GM18502 (cell line): ENCODE data around the gene TTLL6.
"Not testable (repeated sequence)": the region's sequence is repeated elsewhere in the genome, so short reads cannot be mapped to it uniquely, and the experiment has no call there.

Source experiments
- ATAC-seq: cut with Tn5 transposase; IDR thresholded peaks from one replicate; pipeline ENCODE4 v1.9.1; 2021; ENCODE audit warnings: mild to moderate bottlenecking; ENCODE audit not compliant: unreplicated experiment, poor library complexity

TTLL6 gene

DNA sequence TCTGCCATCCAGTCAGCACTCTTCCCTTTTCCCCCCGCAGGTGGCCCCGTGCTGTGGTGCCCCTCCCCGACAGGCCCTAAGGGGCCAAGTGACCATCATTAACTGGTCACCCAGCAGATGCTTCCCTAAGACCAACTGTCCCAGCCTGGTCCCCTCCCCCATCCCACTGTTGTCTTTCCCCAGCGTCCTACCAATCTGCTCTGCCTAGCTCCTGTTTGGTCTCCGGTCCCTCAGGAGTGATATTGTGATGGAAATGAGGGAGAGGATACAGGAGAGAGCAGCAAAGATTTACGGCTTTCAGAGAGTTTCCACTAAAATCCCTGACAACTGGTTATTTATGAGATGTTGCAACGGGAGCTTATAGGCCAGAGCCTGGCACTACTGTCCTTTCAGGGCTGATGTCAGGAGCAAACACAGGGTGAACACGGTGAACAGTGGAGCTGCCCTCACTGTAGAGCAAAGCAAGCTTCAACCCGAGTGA is 1.4 kb upstream of the TTLL6 start:
- ATAC-seq = no peak

DNA sequence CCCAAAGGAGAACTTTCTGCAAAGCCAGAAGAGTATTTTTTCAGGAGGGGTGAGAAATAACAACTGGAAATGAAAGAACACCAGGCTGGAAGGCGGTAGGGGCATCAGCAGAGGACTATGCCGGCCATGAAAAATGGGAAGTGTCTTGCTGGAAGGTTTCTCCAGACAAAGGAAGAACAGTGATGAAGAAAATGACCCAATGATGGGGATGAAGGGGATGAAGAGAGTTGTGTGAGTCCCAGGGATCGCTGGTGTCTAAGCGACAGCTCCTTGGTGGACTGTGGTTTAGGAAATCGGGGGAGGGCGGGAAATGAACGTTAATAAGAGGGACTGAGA is 623 bp downstream of the TTLL6 start:
- no peak for ATAC-seq

- ATAC-seq = no peak
Measured at GRCh38 chr17:48815311-48815710, 1.7 kb downstream of the TTLL6 start.

DNA sequence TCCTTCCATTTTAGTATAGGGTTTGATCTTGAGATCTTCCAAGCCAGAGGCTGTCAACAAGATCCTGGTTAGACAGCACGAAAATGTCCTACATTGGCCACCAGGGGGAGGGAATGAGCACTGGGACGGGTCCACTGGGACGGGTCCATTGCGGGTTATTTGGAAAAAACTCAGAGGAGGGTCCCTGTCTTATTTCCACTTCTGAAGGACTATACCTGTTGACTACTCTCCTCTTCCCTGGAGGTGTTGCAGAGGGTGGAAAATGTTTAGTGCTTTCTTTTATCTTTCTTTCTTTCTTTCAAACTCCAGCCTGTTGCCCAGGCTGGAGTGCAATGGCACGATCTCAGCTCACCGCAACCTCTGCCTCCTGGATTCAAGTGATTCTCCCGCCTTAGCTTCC is 2.5 kb downstream of the TTLL6 start:
- no peak for ATAC-seq

GRCh38 chr17:48812001-48812400 is 5.0 kb downstream of the TTLL6 start:
- no peak for ATAC-seq

- no peak for ATAC-seq
Measured at GRCh38 chr17:48809182-48809581, 7.8 kb downstream of the TTLL6 start.

- ATAC-seq = no peak
Measured at GRCh38 chr17:48804936-48805411, 12.1 kb downstream of the TTLL6 start.

GRCh38 chr17:48800626-48801217 is 16.3 kb downstream of the TTLL6 start:
- no peak for ATAC-seq

GRCh38 chr17:48799069-48799723 is 17.8 kb downstream of the TTLL6 start:
- ATAC-seq = no peak

GRCh38 chr17:48796163-48796522 is 20.9 kb downstream of the TTLL6 start:
- ATAC-seq = not testable (repeated sequence)

DNA sequence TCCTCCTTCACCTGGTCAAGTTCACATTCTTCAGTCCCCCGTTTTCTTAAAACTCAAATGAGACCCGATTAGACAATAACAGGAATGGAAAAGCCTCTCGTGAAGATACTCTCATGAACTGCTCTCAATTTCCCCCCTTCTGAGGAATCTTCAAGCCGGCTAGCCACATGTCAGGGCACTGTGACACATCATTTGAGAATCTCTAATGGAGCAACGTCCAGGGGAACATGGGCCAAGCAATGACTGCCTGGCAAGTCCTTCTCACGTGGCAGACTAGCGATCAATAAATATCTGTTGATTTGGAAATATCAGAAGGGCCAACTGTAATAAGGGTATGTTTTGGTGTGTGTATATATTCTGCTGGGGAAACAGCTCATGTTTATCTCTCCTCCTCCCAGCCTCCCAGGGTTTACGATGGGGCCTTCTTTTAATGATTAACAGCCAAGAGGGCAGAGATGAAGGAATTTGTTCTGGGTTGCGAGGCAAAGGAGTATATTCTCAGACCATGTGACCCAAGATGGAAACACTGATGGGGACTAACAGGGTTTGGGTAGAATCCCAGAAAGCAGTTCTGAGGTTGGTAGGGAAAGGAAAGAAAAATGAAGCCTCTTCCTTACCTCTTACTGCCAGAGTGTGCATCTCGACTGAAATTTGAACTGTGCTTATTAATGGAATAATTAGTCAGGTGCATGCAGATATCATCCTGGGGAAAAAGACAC is 21.4 kb downstream of the TTLL6 start:
- no peak for ATAC-seq

DNA sequence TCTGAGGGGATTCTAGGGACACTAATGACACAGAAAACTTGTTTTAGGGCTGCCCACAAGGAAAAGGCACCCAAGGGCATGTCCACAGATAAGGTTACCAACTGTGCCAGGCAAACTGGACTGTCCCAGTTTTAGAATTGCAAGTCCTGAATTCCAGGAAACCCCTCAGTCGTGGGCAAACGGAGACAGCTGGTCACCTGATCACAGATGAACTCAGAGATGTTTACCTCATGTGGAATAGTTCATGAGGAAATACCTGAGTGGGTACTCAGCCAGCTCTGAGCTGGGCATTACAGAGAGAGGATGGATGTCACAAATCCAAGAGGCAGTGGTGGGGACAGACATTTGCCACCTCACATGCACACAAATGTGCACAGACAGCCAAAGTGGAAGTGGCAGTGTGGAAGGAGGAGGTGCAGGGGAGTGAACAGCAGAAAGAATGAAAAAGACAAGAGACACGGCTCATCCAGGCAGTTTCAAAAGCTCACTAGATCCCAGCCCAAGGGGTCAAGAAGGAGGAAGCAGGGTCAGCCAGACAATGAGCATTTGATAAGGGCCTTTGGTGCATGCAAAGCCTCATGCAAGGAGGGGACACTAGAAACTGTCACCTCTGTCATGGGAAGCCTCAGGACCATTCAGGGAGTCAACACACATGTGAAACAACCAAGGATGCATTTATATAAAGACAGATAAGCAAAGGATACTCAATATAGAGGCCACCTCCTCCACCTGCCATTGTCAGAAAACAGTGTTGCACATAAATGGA is 24.8 kb downstream of the TTLL6 start:
- ATAC-seq = no peak

DNA sequence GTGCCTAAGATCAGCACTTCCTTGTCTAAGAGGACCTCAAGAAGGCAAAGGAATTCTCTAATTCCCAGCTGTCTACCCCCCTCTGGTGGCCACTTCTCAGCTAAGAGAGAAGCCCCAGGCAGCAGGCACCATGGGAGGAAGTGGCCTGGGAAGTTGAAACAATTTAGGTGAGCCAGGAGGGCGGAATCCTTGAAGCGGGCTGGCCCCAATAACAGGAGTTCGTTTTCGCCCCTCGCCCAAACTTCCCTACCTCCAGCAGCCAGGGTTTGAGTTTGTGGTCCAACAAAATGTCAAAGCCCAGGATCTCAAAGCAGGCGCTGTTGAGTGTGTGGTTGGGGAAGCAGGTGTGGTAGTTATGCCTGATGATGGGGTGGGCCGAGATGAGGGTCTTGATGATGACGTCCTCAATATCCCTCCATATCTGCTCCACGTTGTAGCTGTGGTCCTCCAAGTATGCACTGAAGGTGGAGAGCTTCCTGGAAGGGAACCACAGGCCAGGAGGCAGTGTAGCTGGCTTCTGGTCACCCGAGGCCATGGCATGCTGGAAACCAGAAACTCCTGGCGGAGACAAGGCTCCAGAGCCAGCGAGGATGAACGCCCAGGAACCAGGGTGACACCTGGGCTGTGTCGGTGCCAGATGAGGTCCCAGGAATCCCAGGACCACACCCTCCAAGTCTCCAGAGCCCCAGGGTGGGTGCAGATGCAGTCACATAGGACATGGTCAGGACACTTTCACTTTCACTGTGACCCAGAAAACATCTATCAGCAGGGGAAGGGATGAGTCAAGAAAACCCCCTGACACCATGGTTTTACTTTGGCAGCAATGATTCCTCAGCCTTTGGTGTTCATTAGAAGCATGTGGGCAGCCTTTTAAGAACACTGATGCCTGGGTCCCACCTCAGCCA is 25.6 kb downstream of the TTLL6 start:
- ATAC-seq = no peak

DNA sequence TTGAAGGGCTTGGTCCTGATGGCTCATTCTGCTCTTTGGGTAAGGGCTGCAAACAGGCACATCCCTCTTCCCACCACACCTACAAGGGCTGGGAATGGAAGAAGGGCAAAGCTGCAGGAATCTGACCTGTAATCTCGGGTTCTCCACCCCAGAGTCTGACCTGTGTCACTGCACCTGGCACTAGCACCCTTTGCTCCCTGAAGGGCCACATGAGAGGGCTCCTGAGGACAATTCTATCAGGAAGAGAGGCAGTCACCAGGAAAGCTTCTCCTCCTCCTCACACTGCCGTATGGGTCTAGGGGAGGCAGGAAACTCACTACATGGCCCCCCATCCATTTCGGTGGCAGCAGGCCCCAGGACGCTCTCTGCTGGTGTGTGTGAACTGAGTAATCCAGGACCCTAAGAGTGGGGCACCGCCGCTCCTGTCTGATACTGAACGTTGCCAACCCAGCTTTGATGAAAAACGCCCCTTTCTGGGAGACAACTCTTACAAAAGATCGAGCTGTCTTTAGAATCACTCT is 26.4 kb downstream of the TTLL6 start:
- ATAC-seq = no peak

GRCh38 chr17:48787828-48788227 is 29.2 kb downstream of the TTLL6 start:
- no peak for ATAC-seq

DNA sequence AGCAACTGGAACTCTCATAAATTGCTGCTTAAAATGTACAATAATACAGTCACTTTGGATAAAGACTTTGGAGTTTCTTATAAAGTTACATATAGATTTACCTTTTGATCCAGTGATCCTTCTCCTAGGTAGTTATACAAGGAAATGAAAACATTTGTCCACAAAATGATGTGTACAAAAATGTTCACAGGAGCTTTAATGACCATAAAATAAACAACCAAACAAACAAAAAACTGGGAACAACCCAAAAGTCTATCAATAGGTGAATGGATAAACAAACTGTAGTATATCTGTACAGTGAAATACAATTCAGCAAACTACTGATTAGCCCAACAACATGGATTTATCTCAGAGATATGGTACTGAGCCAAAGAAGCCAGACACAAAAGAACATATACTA is 37.6 kb downstream of the TTLL6 start:
- ATAC-seq = no peak

DNA sequence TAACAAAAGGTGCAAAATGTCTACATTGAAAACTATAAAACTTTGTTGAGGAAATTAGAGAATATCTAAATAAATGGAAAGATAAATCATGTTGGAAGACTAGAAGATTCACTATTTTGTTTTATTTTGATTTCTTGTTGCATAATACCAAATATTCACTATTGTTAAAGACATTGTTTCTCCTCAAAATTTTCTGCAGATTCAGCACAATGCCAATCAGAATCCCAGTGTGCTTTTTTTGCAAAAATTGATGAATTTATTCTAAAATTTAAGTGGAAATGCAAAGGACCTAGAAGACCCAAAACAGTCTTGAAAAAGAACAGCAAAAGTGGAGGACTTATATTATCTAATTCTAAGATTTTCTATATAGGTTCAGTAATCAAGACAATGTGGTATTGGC is 40.4 kb downstream of the TTLL6 start:
- no peak for ATAC-seq

GRCh38 chr17:48773245-48773644 is 43.8 kb downstream of the TTLL6 start:
- no peak for ATAC-seq

- ATAC-seq = no peak
Measured at GRCh38 chr17:48770954-48771353, 46.1 kb downstream of the TTLL6 start.
